HEK293T (cell line): ENCODE measurements around the gene MAML1.

Experiments used
- FOXM1 ChIP-seq: fragments of 450-650 bp; IDR thresholded peaks from 2 replicates; pipeline ENCODE4 v1.6.1; 2017; ENCODE audit warnings: mild to moderate bottlenecking, borderline replicate concordance
- ZNF384 ChIP-seq: fragments of 450-650 bp; IDR thresholded peaks from 2 replicates; pipeline ENCODE4 v1.6.1; 2016

DNA sequence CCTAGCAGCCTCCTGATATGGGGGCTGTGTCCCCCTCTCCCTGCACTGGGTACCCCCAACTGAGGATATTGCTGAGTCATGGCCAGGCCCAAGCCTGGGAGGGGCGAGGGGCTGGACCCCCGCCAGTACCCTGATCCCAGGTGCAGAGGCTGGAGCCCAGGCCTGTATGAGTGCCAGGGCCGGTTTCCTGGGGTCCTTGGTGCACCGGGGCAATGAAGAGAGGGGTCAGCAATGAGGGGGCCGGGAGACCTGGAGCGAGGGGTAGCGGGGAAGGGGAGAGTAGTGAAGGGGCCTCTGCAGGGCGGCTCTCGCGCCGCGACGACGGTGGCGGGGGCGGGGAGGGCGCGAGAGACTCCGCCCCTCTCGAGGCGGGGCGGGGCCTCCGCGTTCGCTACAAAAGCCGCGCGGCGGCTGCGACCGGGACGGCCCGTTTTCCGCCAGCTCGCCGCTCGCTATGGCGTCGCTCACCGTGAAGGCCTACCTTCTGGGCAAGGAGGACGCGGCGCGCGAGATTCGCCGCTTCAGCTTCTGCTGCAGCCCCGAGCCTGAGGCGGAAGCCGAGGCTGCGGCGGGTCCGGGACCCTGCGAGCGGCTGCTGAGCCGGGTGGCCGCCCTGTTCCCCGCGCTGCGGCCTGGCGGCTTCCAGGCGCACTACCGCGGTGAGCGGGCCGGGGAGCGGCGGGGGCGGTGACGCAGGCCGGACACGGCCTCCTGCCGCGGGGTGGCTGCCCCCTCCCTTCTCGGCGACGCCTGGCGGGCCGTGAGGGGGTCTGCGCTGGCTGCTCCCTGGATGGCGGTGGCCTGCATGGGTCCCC lies 88.1 kb downstream of the MAML1 start, which contains the start of gene SQSTM1:
- TF ChIP-seq ZNF384 (no peak), FOXM1 (no peak)
